ENCODE data around the gene ASIC2. TPM values are rescaled to one million over a fixed set of nuclear protein-coding genes. Genes with fewer than 3 reads are reported as not detected.
A peak's percentile ranks its signal among the peaks of the same experiment; 100 is the strongest.

ASIC2 gene
- total RNA-seq, 3 donors from 2014 or later = 0.84 to 4.6 (median 0.98) TPM

GRCh38 chr17:33242375-33243124, 50.5 kb downstream of the ASIC2 start:
- no peak for TF ChIP-seq CTCF (IDR thresholded peaks at IDR 0.05)
- Histone ChIP-seq H3K9me3 (no peaks in the 10 kb centered on the region), H3K4me3 (no peak overlapping the region), H3K36me3 (ENCODE audit: low read depth) (no peaks in the 10 kb centered on the region), H3K4me1 (ENCODE audit: low read depth) (no peaks in the 10 kb centered on the region)
- no peak for ATAC-seq
- intact Hi-C loops (cut with DNase I, micrococcal nuclease) = no loop called here
- no peak for DNase-seq

GRCh38 chr17:33241390-33241789, 51.7 kb downstream of the ASIC2 start:
- Histone ChIP-seq H3K4me1 (ENCODE audit: low read depth) (no peaks in the 10 kb centered on the region), H3K4me3 (no peak overlapping the region), H3K36me3 (ENCODE audit: low read depth) (no peaks in the 10 kb centered on the region), H3K9me3 (no peaks in the 10 kb centered on the region)
- intact Hi-C loops (cut with DNase I, micrococcal nuclease) = no loop called here
- ATAC-seq (no peak), DNase-seq (no peak)
- no peak for TF ChIP-seq CTCF (IDR thresholded peaks at IDR 0.05)

- Histone ChIP-seq H3K9me3 (no peaks in the 10 kb centered on the region), H3K4me1 (ENCODE audit: low read depth) (no peaks in the 10 kb centered on the region), H3K36me3 (ENCODE audit: low read depth) (no peaks in the 10 kb centered on the region), H3K4me3 (no peak overlapping the region)
- DNase-seq (no peak), ATAC-seq (no peak)
- intact Hi-C loops (cut with DNase I, micrococcal nuclease) = no loop called here
- no peak for TF ChIP-seq CTCF (IDR thresholded peaks at IDR 0.05)
Observed at GRCh38 chr17:33240362-33240761, 52.7 kb downstream of the ASIC2 start.

GRCh38 chr17:33239702-33240101, 53.4 kb downstream of the ASIC2 start:
- Histone ChIP-seq H3K36me3 (ENCODE audit: low read depth) (no peaks in the 10 kb centered on the region), H3K4me3 (no peak overlapping the region), H3K4me1 (ENCODE audit: low read depth) (no peaks in the 10 kb centered on the region), H3K9me3 (no peaks in the 10 kb centered on the region)
- ATAC-seq = no peak
- intact Hi-C loops (cut with DNase I, micrococcal nuclease) = no loop called here
- no peak for TF ChIP-seq CTCF (IDR thresholded peaks at IDR 0.05)
- no peak for DNase-seq

- TF ChIP-seq CTCF (IDR thresholded peaks at IDR 0.05) = no peak
- Histone ChIP-seq H3K36me3 (ENCODE audit: low read depth) (no peaks in the 10 kb centered on the region), H3K4me1 (ENCODE audit: low read depth) (peaks cover 5% of the 10 kb centered on the region), H3K9me3 (no peaks in the 10 kb centered on the region), H3K4me3 (no peak overlapping the region)
- intact Hi-C loops (cut with DNase I, micrococcal nuclease) = no loop called here
- peak; percentile 72 for ATAC-seq
- DNase-seq = peak in 1 of 3 donors; percentile 21
Observed at GRCh38 chr17:33234930-33235685, 58.0 kb downstream of the ASIC2 start.

Data from mucosa of descending colon (tissue), 3 donors.